ENCODE results near the gene PPRC1. TPM values are rescaled to one million over a fixed set of nuclear protein-coding genes. Genes with fewer than 3 reads are reported as not detected.

The PPRC1 gene
- total RNA-seq, 2 donors from 2014 or later = 17.0 to 36.1 TPM

DNA sequence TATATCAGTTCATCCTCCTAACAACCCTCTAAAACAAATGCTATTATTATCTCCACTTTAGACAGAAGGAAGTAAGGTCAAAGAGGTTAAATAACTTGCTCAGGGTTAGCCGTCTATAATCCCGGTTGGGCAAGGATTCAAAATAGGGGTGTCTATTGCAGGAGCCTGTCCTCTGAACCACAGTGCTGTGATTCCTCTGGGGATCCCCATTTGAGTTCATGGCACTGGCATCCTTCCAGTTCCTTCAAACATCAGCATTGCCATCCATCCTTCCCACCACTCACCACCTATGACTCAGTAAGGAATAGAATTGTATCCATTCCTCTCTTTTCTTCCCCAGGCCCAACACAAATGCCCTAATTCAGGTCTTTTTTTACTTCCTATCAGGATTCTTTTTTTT, 42.1 kb upstream of the PPRC1 start:
- no peak for TF ChIP-seq CTCF (IDR thresholded peaks at IDR 0.05)
- H3K27ac ChIP-seq = no peak overlapping the region
- no peak overlapping the region for H3K4me3 ChIP-seq
- H3K4me1 ChIP-seq = no peaks in the 10 kb centered on the region
- no peaks in the 10 kb centered on the region for H3K9me3 ChIP-seq
- intact Hi-C loops (cut with DNase I) = no loop called here
- DNase-seq = no peak
- H3K27me3 ChIP-seq = no peaks in the 10 kb centered on the region
- H3K9ac ChIP-seq (ENCODE audit: low read depth in 2 of 2, low read length in 2 of 2) = no peak overlapping the region
- no peaks in the 10 kb centered on the region for H3K36me3 ChIP-seq

DNA sequence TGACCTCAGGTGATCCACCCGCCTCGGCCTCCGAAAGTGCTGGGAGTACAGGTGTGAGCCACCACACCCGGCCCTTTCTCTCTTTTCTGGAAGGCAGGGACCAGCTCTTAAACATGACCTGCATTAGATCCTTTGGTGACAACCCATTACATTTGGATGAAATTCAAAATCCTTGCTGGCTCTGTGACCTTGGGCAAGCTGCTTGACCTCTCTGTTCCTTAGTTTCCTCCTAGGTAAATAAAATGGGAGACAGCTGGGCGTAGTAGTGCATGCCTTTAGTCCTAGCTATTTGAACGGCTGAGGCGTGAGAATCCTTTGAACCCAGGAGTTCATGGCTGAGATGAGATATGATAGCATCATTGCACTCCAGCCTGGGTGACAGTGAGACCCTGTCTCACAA, 36.4 kb upstream of the PPRC1 start:
- no peaks in the 10 kb centered on the region for H3K4me1 ChIP-seq
- DNase-seq = no peak
- H3K9me3 ChIP-seq = no peaks in the 10 kb centered on the region
- no peak overlapping the region for H3K9ac ChIP-seq (ENCODE audit: low read depth in 2 of 2, low read length in 2 of 2)
- no peak overlapping the region for H3K4me3 ChIP-seq
- no peak overlapping the region for H3K27ac ChIP-seq
- no peak for TF ChIP-seq CTCF (IDR thresholded peaks at IDR 0.05)
- H3K36me3 ChIP-seq = no peaks in the 10 kb centered on the region
- no peaks in the 10 kb centered on the region for H3K27me3 ChIP-seq
- intact Hi-C loops (cut with DNase I) = no loop called here

GRCh38 chr10:102101152-102101551, 31.7 kb upstream of the PPRC1 start:
- no peak for TF ChIP-seq CTCF (IDR thresholded peaks at IDR 0.05)
- no peaks in the 10 kb centered on the region for H3K36me3 ChIP-seq
- no peaks in the 10 kb centered on the region for H3K9me3 ChIP-seq
- H3K4me3 ChIP-seq = no peak overlapping the region
- no peak overlapping the region for H3K27ac ChIP-seq
- intact Hi-C loops (cut with DNase I) = no loop called here
- DNase-seq = no peak
- no peak overlapping the region for H3K9ac ChIP-seq (ENCODE audit: low read depth in 2 of 2, low read length in 2 of 2)
- no peaks in the 10 kb centered on the region for H3K4me1 ChIP-seq
- no peaks in the 10 kb centered on the region for H3K27me3 ChIP-seq

GRCh38 chr10:102102421-102102820, 30.4 kb upstream of the PPRC1 start:
- DNase-seq = no peak
- Histone ChIP-seq H3K9ac (ENCODE audit: low read depth in 2 of 2, low read length in 2 of 2) (no peak overlapping the region), H3K4me1 (no peaks in the 10 kb centered on the region), H3K9me3 (no peaks in the 10 kb centered on the region), H3K27me3 (no peaks in the 10 kb centered on the region), H3K27ac (no peak overlapping the region), H3K4me3 (no peak overlapping the region), H3K36me3 (no peaks in the 10 kb centered on the region)
- no peak for TF ChIP-seq CTCF (IDR thresholded peaks at IDR 0.05)
- intact Hi-C loops (cut with DNase I) = no loop called here

DNA sequence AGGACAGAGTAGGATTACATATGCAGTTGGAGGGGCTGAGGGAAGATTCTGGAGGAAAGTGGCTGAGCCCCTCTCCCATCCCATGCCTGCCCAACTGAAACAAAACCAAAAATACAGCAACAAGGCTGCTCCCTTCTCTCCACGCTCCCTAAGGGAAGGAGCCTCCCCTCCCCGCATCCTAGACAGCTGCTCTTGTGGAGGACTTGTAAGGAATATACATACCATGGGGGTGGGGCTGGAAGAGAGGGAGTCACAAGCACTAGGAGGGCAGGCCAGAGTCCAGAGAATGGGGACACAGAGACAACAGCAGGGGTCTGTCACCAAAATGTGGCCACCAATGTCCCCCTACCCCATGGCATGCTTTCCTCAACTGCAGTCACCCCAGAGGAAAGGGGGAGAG, 25.8 kb upstream of the PPRC1 start:
- Histone ChIP-seq H3K36me3 (peaks cover 30% of the 10 kb centered on the region), H3K27me3 (no peaks in the 10 kb centered on the region), H3K4me1 (no peaks in the 10 kb centered on the region), H3K4me3 (no peak overlapping the region), H3K9ac (ENCODE audit: low read depth in 2 of 2, low read length in 2 of 2) (no peak overlapping the region), H3K27ac (no peak overlapping the region), H3K9me3 (no peaks in the 10 kb centered on the region)
- intact Hi-C loops (cut with DNase I) = no loop called here
- TF ChIP-seq CTCF (IDR thresholded peaks at IDR 0.05) = no peak
- DNase-seq = no peak
